PC-9 (cell line): ENCODE results near the gene GRIFIN.

ENCODE experiments used
- CTCF ChIP-seq: fragments of 200-600 bp; sonication (generic); conservative IDR thresholded peaks from 2 replicates; pipeline ENCODE4 v1.6.1; 2017; ENCODE audit warnings: mixed run types, antibody characterized with exemption, mild to moderate bottlenecking, moderate library complexity
- EZH2 ChIP-seq: fragments of 200-600 bp; sonication (generic); IDR thresholded peaks from 2 replicates; pipeline ENCODE4 v1.8.0; 2017; ENCODE audit warnings: antibody characterized with exemption, low read depth

DNA sequence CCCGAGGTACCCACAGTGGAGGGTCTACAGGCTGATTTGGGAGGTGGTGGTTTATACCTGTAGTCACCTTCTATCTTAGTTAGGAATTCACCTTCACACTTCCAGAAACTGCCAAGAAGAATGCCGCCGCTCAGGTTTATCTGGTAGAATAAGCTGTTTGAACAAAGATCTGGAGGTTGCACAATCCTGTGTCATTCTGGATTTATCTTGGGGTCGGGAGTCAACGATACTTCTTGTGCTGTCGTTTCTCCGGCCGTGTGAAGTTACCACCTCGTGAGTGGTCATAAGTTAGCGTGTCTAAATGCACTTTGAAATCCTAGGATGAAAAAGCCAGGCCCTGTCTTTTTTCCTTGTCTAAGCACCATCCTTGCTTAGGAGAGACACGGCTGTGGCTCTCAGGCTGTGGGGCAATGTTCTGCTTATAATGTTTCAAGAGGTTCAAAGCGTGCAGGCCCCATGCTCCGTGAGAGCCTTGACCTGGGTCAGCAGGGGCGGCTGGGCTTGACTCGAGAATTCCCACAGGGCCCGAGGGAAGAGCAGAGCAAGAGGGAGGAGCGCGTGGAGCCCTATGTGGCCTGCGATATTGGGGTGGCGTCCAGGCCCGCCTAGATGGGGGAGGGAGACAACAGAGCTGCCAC lies 35.5 kb downstream of the GRIFIN start:
- TF ChIP-seq CTCF: no peak
- TF ChIP-seq EZH2: no peak
